HUDEP-2 (cell line): Measurements from ENCODE around the gene MYO1A.

ENCODE experiments used
- DNase-seq, 76 experiments: peaks; one replicate each; lab custom pipeline; 2025; ENCODE audit not compliant: unreplicated experiment in 76 of 76; lab: John Stamatoyannopoulos, UW

The MYO1A gene

GRCh38 chr12:57049890-57050289 lies at the start of gene MYO1A:
Gene MYO1A (minus strand): TSS chr12:57050129. CDS start chr12:57048323, 1,806 bp downstream.
- no peak for DNase-seq

DNA sequence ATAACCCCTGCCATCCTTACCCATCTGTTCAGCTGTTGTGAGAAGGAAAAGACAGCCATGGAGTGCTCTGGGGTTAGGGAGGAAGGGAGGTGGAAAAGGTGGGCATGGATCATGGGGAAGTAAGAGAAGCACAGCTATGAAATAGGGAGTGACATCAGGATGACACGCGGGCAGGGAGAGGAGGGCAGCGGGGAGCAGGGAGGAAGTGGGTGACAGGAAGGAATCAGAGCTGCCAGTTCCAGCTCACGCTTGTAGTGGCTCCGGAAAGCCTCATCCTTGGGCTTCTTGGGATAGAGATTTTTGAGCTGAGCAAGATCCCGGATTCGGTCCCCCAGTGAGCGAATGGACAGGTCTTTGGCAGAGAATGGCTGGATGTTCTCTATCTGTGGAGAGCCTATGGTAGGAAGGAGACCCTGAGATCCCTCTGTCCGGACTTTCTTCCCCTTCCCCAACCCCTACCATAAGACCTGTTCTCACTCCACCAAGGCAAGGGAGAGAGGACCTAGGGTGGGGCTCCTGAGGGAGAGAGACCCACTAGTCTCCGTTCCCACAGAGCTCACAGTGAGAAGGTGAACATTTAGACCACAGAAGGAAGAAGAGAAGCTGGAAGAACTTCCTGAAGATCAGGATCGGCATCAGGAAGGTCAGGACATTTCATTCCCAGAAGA lies 49.3 kb upstream of the MYO1A start:
- no peak for DNase-seq

- DNase-seq: no peak
Measured at GRCh38 chr12:57098546-57098945, 48.6 kb upstream of the MYO1A start.

DNA sequence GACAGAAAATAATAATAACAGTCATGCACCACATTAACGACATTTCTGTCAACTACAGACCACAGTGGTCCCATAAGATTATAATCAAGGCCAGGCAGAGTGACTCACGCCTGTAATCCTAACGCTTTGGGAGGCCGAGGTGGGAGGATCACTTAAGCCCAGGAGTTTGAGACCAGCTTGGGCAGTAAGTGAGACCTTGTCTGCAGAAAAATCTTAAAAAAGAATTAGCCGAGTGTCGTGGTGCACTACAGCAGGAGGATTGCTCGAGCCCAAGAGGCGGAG lies 47.6 kb upstream of the MYO1A start:
- DNase-seq: peak in 17 of 76 experiments; percentile 13 to 51 (median 31)

DNA sequence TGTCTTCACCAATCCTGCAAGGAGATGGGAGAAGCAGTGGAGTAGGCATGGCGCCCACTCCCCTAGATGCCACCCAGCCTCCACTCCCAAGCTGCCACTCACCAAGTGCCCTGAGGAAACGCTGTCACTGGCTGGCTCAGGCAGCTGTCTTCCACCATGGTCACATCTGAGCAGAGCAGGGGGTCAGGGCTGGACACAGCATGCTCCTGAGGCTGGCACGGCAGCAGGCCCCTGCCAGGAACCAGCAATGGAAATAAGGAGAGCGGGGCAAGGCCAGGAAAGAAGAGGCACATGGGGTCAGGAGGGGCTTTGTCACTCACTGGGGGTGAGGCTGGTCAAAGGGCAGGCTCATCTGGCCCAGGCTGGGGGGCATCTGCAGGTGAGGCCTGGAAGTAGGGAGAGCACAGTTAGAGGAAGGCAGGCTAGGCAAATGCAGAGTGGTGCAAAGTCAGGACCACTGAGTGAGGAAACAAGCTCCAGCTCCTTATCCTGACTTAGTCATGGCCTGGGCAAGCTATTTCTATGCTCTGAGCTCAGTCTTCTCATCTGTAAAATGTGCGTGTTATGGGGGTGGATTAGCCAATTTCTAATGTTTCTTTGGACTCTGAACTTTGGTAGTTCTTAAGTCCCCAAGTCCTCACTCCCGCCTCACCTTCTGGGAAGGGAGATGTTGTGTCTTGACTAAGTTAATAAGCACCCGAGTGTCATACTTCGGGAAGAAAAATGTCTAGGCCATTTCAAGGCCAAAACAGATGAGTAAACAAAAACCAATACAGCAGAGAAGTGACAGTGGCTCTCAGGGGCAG lies 47.0 kb upstream of the MYO1A start:
- DNase-seq: no peak

DNA sequence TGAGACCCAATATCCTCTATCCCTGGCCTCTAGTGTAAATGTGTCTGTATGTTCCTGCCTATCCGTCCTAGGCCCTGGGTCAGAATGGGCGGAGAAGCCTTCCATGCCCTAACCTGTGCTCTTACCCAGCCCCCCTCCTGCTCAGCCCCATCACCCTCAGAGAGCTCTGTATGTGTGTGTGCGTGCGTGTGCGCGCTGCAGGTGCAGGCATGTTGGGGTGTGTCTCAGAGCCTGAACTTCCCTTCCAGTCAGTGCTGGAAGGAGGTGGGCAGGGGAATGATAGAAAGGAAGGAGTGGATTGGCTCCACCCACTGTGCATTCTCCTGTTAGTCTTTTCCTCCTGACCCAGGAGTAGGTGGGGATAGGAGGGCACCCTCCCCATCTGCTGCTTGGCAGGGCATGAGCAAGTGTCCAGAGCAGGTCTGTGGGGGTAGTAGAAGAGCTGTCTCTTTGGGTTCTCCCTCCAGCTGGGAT lies 46.2 kb upstream of the MYO1A start:
- peak in 1 of 76 experiments; percentile 17 for DNase-seq

DNA sequence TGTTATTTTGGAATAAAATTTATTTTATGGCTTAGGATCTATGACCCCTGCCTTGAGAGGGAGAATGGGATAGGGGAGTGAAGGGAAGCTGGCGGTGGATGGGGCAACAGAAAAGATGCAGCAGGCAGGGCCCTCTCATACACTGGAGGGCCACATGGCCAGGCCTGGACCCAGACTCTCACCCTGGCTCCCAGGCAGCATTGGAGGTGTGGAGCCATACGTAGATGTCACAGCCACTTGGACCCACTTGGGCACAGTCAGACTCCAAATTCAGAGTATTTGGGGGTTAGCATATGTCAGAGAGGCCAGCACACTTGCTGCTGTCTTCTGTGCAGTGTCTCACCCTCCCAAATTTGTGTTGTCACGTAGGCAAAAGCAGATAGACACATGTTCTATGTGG lies 45.5 kb upstream of the MYO1A start:
- no peak for DNase-seq

- DNase-seq: no peak
Measured at GRCh38 chr12:57094208-57095160, 44.6 kb upstream of the MYO1A start.

DNA sequence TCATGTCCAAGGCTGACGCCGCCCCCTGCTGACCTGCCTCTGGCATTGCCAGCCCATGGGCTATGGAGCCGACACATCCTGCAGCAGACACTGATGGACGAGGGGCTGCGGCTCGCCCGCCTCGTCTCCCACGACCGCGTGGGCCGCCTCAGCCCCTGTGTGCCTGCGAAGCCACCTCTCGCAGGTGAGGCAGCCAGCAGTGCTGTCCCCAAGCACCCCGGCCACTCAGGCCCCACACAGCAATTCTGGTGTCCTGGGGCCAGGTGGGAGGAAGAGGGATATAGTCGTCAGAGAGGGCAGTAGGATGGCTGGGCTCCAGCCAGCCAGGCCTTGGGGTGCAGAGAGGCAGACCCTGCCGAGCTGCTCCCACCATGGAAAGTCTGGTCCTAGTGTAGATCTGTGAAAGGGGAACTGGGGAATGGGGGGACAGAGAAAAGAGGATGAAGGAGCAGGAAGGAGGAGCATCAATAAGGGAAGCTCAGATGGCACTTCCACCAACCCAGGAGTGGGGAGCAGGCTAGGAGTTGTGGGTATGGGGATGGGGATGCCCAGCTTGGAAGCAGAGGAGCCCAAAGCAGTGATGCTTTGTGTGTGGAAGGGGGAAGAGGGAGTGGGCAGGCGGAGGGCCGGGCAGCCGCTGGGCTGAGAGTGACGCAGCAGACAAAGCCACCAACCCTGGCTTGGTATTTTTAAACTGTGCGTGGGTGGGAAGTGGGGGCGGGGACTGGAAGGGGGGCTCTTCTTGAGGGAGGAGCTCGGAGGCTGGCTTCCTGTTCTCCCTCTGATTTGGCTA lies 43.7 kb upstream of the MYO1A start:
- DNase-seq: peak in 52 of 76 experiments; percentile 12 to 79 (median 44)

DNA sequence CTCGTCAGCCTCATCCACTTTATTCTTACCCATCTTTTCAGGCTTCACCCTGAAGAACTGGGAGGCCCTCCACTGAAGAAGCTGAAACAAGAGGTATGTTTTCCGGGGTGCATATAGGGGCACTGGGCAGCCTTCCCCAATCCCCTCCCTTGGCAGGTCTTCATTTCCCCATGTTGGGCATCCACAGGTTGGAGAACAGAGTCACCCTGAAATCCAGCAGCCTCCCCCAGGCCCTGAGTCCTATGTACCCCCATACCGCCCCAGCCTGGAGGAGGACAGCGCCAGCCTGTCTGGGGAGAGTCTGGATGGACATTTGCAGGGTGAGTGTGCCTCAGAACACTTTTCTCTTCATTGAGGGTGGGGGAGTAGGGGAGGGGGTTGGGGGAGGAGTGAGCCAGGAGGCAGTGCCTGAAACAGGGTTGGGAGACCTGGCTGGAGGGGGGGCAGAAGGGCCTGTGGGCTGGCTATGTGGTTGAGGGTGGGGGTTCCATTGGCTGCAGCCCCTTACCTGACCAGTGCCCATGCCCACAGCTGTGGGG lies 43.0 kb upstream of the MYO1A start:
- DNase-seq: peak in 1 of 76 experiments; percentile 28

- DNase-seq: no peak
Measured at GRCh38 chr12:57092529-57092862, 42.6 kb upstream of the MYO1A start.

- no peak for DNase-seq
Measured at GRCh38 chr12:57091638-57092528, 42.0 kb upstream of the MYO1A start.

GRCh38 chr12:57090924-57091637 lies 41.2 kb upstream of the MYO1A start:
- DNase-seq: no peak

DNA sequence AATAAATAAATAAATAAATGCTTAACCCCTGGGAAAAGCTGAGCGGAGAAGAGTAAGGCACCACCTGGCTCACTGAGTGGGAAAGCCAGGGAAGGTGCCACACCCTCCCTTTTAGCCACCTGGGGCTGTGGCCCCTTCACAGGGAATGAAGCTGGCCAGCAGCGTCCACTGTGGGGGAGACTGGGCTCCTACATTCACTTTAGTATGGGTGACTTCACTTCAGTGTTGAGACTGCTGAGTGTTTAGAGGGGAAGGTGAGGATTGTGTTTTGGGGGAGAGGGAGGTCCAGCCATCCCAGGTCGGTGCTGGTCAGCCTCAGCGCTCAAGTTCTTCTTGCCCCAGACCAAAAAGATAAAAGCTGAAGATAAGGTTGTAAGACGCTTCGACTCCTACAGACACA lies 40.6 kb upstream of the MYO1A start:
- no peak for DNase-seq

DNA sequence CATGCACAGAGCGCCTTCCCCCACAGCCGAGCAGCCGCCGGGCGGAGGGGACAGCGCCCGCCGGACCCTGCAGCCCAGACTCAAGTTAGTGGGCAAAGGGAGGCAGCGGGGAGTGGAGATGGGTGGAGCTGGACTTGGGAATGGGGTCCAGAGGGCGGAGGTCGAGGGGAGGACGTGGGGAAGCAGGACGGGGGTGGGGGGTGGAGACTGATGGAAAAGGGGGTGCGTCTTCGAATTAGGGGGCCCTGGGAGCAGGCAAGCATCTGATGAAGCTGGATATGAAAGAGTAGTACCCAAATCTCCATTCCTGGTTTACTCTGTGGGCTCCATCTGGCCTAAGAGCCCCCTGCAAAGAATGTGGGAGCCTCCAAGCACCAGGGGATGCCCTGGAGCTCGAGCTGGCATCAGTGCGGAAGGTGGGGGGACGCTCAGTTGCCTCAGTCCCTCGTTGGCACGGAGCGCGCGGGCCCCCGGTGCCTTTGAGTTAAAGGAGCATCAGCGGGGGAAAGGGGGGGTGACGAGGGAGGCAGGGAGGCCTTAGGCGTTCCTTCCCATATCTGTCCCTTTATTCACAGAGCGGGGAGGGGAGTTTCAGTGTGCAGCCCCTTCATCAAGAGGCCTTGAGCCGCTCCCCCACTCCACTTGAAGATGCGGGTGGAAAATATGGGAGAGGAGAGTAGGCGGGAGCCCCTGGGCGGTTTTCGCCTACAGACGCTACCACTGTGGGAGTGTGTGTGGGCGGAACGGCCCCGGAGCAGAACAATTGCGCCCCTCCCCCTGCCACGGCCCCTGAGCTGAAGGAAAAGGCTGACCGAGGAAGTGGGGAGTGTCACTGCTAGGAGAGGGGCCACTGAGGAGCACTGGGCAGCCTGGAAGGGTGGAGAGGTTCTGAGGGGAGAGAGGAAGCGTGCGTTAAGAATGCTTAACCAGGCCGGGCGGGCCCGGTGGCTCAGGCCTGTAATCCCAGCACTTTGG lies 39.6 kb upstream of the MYO1A start:
- peak in 54 of 76 experiments; percentile 20 to 85 (median 55) for DNase-seq

DNA sequence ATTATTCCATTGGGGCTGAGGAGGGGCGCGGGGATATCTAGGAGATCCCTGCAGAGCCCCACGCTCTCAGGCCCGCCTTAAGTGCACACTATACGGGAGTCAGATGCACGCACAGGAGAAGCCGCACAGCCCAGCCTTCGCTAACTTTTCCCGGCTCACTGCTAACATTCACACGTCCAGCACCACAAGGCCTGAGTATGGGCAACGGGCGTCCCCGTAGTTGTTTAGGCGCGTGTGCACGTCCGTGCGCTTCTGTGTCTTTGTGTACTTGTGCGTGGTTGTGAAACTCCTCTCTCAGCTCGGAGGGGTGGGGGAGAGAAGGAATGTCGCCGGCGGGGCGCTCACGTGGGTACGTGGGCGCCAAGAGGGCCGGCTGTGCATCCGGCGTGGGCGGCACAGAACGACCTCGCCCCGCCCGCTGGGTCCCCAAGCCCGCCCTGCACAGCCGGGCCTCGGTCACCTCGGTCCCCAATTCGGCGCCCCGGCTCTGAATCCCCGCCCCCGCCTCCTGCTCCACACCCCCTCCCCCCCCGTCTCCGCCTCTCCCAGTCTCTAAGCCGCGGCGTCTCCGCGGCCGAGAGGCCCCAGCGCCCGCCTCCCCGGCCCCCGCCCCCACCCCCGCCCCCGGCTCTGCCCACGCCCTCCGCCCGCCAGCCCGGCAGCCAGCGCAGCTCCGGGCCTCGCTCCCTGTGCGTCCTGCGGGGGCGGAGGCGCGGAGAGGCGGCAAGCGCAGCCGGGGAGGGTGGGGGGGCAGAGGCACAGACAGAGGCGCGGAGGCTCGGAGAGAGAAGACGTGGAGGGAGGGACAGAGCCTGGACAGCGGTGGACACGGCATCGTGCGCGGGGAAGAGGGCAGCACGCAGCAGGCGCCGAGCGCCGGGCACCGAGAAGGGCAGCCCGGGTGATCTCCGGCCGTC lies 38.7 kb upstream of the MYO1A start, which contains the start of gene NAB2:
TSS of gene NAB2 (plus strand) at position 761 of the 917 bp plus-strand sequence. CDS start 158 bp downstream, outside the sequence.
- DNase-seq: peak in 74 of 76 experiments; percentile 51 to 99 (median 92)
